RCC 7860 (cell line): ENCODE measurements around the gene MLEC.

Experiments
- DNase-seq: peaks from one replicate; pipeline ENCODE4 v3.0.0-alpha.2; 2015; ENCODE audit warnings: low spot score
- FAIRE-seq: peaks from 2 replicates; lab custom pipeline; 2012; peaks lifted over from hg19 to GRCh38; lab: Jason Lieb, UNC

Gene MLEC

DNA sequence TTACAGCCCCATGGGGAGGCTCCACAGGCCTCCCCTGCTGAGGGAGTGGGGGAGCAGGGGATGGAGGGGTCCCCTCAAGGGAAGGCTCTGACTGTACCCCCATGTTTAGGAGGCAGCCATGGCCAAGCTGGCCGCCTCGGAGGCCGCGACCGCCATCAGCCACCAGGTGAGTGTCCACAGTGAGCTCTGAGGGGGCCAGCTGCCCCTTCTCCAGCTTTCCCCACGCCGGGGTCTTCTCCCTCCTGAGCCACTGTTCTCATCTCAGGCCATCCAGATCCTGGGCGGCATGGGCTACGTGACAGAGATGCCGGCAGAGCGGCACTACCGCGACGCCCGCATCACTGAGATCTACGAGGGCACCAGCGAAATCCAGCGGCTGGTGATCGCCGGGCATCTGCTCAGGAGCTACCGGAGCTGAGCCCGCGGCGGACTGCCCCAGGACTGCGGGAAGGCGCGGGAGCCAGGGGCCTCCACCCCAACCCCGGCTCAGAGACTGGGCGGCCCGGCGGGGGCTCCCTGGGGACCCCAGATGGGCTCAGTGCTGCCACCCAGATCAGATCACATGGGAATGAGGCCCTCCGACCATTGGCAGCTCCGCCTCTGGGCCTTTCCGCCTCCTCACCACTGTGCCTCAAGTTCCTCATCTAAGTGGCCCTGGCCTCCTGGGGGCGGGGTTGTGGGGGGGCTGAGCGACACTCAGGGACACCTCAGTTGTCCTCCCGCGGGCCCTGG, 52.2 kb downstream of the MLEC start:
- FAIRE-seq (no peak), DNase-seq (no peak)

DNA sequence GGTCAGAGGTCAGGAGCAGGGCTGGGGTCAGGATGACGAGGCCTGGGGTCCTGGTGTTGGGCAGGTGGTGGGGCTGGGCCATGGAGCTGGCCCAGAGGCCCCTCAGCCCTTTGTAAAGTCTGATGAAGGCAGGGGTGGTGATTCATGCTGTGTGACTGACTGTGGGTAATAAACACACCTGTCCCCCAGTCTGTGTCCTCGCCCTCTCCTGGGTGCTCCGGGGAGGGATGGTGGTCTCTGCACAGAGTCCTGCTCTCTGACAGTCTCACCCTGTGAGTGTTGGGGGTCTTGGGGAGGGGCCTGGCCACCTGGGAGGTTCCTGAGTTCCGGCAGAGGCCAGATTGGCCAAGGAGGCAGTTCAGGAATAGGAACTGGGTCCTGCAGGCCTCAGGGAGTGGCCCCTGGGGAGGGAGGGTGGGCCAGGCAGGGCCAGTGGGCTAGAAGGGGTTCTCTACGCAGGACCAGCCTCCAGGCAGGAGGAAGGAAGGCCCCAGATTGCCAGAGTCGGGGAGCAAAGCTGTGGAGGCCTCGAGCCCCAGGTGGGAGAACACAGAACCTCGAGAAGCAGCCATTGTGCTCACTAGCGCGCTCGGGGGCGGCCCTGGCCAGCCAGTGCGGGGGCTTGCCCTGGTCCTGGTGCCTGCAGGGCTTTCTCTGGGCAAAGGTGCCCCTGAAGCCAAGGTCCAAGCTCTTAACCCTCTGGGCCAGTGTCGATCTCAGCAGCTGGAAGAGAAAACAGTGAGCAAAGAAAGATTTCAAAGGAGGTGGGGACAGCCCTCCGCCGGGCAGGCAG, 53.1 kb downstream of the MLEC start:
- no peak for FAIRE-seq

DNA sequence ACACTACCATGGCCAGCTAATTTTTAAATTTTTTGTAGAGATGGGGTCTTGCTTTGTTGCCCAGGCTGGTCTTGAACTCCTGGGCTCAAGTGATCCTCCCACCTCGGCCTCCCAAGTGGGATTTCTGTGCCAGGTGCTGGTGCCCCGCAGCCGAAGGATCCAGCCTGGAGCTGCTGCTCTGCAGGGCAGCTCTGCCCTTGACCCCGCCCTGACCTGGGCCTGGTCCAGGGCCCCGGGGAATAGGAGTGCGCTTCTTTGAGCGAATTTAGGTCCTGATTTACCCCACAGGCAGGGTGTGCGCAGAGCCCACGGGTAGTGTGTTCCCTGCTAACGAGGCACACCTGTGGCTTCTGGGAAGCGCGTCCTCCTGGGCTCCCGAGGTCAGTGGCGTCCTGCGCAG, 53.9 kb downstream of the MLEC start:
- FAIRE-seq: no peak
- no peak for DNase-seq

More for the DNA sequence above, 53.1 kb downstream of the MLEC start:
- DNase-seq: no peak

DNA sequence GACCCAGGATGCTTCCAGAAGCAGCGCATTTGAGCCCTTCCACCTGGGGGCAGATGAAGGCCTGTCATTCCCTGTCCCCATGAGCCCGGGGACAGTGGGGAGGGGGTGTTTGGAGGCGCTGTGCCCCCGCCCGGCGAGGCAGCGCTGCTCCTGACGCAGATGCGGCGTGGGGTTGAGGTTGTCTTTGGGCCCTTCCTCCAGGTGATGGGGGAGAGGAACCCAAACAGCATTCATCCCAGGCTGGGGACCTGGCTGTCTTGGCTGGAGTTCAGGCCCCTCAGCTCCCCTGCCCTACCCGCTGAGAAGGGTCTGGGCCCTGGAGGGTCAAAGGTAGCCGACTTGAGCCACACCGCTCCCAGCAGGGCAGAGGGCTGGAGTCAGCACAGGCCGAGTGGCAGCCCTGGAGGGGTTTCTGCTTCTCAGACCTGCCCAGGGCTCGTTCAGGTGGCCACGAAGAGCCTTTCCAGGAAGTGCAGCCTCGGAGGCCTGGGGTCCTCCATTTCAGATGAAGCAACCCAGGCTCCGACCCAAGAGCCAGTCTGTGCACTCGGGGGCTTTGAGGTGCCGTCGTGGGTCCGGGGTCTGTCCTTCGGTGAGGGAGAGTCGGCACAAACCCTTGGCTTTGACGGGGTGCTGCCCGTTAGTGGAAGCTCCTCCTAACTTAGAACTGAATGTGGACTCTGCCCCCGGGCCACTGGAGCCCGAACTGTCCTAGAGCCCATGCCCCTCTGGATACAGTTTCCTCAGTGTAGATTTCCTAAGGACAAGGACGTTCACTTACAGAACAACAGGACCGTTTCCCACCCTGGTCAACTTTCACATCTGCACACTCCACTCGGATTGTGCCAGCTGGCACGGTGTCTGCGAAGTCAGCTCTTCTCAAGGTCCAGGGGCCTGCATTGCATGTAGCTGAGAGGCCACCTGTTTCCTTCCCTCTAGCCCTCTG, 54.8 kb downstream of the MLEC start:
- DNase-seq: no peak
- no peak for FAIRE-seq

DNA sequence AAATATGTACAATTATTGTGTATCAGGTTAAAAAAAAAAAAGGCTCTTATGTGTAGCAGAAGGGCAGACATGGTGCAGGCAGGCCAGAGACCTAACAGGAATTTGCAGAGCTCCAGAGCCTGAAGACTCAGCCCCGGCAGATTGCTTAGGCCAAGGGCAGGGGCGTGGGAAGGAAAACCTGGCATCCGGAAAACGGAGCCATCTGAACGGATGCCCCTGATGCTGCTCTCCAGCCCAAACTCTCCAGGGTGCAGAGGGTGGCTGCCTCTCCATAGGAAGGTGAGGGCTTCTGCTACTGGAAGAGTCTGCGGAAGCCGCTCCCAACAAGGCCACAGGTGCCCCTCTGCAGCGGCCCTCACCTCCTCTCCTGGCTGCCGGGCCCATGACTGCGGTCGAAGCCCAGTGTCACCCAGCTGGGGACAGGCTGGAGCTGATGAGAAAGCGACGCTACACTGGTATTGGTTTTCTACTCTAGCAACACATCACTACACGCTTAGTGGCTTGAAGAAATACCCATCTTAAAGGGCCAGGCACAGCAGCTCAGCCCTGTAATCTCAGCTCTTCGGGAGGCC, 58.1 kb downstream of the MLEC start:
- FAIRE-seq (no peak), DNase-seq (no peak)

DNA sequence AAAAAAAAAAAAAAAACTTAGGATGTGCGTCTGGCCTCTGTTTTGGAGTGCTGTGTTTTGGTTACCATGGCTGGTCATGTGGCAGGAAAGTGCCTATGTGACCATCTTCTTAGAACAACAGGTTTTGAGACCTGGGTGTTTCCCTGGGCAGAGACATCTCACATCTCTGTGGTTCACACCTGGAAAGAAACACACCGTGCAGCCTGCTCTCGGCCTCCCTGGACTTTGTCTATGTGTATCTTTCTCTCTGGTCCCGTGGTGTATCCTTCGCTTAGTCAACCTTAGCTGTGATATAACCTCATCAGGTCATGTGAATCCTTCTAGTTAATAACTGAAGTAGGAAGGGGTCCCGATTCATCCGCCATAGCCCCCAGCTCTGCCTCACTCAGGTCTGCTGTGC, 61.3 kb downstream of the MLEC start:
- FAIRE-seq: no peak

DNA sequence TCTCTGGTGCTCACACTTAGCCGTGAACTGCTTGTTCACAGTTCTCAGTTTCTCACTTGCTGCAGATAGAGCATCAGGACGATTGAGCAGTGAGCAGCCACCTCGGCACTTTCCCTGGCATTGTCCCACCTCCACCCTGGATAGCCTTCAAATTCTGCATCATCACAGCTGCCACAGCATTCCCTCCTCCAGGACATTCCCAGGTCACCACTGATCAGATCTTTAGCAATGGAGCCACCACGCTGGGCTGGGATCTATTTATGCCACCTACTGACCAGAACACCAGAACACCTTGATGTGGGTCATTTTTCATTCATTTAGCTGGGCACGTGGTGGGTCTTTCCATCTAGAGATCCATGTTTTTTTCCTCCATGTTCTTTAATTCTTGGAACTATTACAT, 62.3 kb downstream of the MLEC start:
- no peak for DNase-seq

More for the DNA sequence above, 61.3 kb downstream of the MLEC start:
- no peak for DNase-seq

DNA sequence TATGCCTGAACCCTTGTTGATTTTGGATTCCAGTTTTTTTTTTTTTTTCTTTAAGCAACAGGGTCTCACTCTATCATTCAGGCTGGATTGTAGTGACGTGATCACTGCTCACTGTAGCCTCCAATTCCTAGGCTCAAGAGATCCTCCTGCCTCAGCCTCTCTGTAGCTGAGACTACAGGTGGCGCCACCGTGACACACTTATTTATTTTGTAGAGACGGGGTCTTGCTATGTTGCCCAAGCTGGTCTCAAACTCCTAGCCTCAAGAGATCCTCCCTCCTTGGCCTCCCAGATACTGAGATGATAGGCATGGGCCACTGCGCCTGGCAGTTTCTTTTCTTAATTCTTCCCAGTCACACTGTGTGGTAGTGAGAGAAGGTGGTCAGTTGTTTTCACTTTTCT, 63.9 kb downstream of the MLEC start:
- FAIRE-seq (no peak), DNase-seq (no peak)

More for the DNA sequence above, 62.3 kb downstream of the MLEC start:
- FAIRE-seq: no peak

DNA sequence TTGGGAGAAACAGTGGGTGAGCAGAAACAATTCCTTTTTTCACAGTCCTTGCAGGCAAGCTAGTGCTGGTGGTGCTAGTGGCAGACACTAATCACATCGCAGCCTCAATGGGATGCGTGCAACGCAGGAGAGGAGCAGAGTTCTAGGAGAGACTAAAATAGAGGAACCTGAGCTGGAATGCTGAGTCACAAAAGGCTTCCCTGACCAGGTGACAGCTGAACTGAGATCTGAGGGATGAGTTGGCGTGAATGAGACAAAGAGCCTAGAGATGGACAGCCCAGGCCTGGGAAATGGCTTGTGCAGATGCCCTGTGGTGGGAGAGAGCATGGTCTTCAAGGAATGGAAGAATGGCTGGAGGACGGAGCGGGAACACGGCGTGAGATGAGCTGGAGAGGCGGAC, 64.4 kb downstream of the MLEC start:
- DNase-seq (no peak), FAIRE-seq (no peak)
